Measurements from ENCODE around the gene DAB2IP. TPM values are rescaled to one million over a fixed set of nuclear protein-coding genes. Genes with fewer than 3 reads are reported as not detected.

The DAB2IP gene
- total and polyA plus RNA-seq, 2 experiments from 2014 or later, result 8.9 to 42.8 TPM

DNA sequence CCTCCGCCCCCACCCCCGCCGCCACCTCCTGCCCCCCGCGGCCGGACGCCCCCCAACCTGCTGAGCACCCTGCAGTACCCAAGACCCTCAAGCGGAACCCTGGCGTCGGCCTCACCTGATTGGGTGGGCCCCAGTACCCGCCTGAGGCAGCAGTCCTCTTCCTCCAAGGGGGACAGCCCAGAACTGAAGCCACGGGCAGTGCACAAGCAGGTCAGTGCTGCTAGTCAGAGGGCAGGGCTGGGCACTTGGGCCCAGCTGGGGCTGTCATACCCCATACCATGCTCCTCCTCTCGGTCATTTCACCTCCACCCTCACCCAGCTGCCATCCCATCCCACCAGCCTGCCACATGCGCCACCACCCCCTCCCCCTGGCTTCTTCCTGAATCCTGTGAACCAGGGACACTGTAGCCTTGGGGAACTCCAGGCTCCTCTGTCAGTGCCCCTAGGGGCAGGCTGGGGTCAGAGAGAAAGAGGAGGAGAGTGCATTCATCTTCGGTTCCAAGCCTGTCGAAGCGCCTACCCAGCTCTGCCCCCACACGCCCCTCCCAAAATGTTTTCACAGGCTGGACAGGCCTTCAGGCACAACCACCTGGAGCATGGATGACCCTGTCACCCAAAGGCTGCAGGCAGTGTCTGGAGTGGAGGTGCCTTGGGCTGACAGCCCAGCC, 122.0 kb downstream of the DAB2IP start:
- H3K27me3 ChIP-seq (ENCODE audit: insufficient read depth), result no peaks in the 10 kb centered on the region
- Mint-ChIP-seq H3K36me3 (ENCODE audit: low read depth) (peaks cover 42% of the 10 kb centered on the region), H3K27me3 (ENCODE audit: insufficient read depth, low read depth, poor library complexity) (no peaks in the 10 kb centered on the region), H3K4me3 (no peak overlapping the region), H3K27ac (no peak overlapping the region), H3K9me3 (no peaks in the 10 kb centered on the region), H3K4me1 (no peaks in the 10 kb centered on the region)
- H2AFZ ChIP-seq, result no peak overlapping the region
- no peak overlapping the region for H3K27ac ChIP-seq (ENCODE audit: low read depth)
- ATAC-seq (no peak), DNase-seq (ENCODE audit: low spot score) (no peak)
- H4K20me1 ChIP-seq (replicated peaks; ENCODE audit: insufficient read depth), result no peaks in the 10 kb centered on the region; the same call in 1 of the 2 replicates
- H3K79me2 ChIP-seq (replicated peaks; ENCODE audit: insufficient read depth), result no peaks in the 10 kb centered on the region
- H3F3A ChIP-seq (replicated peaks; ENCODE audit: low read depth), result no peaks in the 10 kb centered on the region
- no peak overlapping the region for H3K4me2 ChIP-seq
- H3K4me3 ChIP-seq, result no peak overlapping the region
- TF ChIP-seq STAT1 (IDR thresholded peaks at IDR 0.05; ENCODE audit: unreplicated experiment), result no peak
- no peak for TF ChIP-seq ETS1 (IDR thresholded peaks at IDR 0.05)
- TF ChIP-seq POLR2AphosphoS5 (IDR thresholded peaks at IDR 0.05; ENCODE audit: low read depth), result no peak
- TF ChIP-seq CREB1 (CRISPR knock-in tag; IDR thresholded peaks at IDR 0.05; ENCODE audit: low read depth), result no peak
- no peak for TF ChIP-seq JUNB (IDR thresholded peaks at IDR 0.05; ENCODE audit: unreplicated experiment)
- no peak for TF ChIP-seq ZNF331 (CRISPR knock-in tag; IDR thresholded peaks at IDR 0.05; ENCODE audit: low read depth)
- no peak for TF ChIP-seq NANOG (IDR thresholded peaks at IDR 0.05; ENCODE audit: borderline replicate concordance)
- TF ChIP-seq, protein P1, sequence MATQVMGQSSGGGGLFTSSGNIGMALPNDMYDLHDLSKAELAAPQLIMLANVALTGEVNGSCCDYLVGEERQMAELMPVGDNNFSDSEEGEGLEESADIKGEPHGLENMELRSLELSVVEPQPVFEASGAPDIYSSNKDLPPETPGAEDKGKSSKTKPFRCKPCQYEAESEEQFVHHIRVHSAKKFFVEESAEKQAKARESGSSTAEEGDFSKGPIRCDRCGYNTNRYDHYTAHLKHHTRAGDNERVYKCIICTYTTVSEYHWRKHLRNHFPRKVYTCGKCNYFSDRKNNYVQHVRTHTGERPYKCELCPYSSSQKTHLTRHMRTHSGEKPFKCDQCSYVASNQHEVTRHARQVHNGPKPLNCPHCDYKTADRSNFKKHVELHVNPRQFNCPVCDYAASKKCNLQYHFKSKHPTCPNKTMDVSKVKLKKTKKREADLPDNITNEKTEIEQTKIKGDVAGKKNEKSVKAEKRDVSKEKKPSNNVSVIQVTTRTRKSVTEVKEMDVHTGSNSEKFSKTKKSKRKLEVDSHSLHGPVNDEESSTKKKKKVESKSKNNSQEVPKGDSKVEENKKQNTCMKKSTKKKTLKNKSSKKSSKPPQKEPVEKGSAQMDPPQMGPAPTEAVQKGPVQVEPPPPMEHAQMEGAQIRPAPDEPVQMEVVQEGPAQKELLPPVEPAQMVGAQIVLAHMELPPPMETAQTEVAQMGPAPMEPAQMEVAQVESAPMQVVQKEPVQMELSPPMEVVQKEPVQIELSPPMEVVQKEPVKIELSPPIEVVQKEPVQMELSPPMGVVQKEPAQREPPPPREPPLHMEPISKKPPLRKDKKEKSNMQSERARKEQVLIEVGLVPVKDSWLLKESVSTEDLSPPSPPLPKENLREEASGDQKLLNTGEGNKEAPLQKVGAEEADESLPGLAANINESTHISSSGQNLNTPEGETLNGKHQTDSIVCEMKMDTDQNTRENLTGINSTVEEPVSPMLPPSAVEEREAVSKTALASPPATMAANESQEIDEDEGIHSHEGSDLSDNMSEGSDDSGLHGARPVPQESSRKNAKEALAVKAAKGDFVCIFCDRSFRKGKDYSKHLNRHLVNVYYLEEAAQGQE (IDR thresholded peaks at IDR 0.05; ENCODE audit: unreplicated experiment), result no peak
- TF ChIP-seq CTCF (conservative IDR thresholded peaks at IDR 0.05; ENCODE audit: low read depth in 2 of 2), result no peak
- no peak for TF ChIP-seq EZH2 (IDR thresholded peaks at IDR 0.05; ENCODE audit: low read depth, unreplicated experiment)
- TF ChIP-seq ZNF114 (CRISPR knock-in tag; IDR thresholded peaks at IDR 0.05), result no peak
- TF ChIP-seq, protein P2, sequence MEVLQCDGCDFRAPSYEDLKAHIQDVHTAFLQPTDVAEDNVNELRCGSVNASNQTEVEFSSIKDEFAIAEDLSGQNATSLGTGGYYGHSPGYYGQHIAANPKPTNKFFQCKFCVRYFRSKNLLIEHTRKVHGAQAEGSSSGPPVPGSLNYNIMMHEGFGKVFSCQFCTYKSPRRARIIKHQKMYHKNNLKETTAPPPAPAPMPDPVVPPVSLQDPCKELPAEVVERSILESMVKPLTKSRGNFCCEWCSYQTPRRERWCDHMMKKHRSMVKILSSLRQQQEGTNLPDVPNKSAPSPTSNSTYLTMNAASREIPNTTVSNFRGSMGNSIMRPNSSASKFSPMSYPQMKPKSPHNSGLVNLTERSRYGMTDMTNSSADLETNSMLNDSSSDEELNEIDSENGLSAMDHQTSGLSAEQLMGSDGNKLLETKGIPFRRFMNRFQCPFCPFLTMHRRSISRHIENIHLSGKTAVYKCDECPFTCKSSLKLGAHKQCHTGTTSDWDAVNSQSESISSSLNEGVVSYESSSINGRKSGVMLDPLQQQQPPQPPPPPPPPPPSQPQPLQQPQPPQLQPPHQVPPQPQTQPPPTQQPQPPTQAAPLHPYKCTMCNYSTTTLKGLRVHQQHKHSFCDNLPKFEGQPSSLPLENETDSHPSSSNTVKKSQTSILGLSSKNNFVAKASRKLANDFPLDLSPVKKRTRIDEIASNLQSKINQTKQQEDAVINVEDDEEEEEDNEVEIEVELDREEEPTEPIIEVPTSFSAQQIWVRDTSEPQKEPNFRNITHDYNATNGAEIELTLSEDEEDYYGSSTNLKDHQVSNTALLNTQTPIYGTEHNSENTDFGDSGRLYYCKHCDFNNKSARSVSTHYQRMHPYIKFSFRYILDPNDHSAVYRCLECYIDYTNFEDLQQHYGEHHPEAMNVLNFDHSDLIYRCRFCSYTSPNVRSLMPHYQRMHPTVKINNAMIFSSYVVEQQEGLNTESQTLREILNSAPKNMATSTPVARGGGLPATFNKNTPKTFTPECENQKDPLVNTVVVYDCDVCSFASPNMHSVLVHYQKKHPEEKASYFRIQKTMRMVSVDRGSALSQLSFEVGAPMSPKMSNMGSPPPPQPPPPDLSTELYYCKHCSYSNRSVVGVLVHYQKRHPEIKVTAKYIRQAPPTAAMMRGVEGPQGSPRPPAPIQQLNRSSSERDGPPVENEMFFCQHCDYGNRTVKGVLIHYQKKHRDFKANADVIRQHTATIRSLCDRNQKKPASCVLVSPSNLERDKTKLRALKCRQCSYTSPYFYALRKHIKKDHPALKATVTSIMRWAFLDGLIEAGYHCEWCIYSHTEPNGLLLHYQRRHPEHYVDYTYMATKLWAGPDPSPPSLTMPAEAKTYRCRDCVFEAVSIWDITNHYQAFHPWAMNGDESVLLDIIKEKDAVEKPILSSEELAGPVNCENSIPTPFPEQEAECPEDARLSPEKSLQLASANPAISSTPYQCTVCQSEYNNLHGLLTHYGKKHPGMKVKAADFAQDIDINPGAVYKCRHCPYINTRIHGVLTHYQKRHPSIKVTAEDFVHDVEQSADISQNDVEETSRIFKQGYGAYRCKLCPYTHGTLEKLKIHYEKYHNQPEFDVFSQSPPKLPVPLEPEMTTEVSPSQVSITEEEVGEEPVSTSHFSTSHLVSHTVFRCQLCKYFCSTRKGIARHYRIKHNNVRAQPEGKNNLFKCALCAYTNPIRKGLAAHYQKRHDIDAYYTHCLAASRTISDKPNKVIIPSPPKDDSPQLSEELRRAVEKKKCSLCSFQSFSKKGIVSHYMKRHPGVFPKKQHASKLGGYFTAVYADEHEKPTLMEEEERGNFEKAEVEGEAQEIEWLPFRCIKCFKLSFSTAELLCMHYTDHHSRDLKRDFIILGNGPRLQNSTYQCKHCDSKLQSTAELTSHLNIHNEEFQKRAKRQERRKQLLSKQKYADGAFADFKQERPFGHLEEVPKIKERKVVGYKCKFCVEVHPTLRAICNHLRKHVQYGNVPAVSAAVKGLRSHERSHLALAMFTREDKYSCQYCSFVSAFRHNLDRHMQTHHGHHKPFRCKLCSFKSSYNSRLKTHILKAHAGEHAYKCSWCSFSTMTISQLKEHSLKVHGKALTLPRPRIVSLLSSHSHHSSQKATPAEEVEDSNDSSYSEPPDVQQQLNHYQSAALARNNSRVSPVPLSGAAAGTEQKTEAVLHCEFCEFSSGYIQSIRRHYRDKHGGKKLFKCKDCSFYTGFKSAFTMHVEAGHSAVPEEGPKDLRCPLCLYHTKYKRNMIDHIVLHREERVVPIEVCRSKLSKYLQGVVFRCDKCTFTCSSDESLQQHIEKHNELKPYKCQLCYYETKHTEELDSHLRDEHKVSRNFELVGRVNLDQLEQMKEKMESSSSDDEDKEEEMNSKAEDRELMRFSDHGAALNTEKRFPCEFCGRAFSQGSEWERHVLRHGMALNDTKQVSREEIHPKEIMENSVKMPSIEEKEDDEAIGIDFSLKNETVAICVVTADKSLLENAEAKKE (CRISPR knock-in tag; IDR thresholded peaks at IDR 0.05), result no peak
- TF ChIP-seq EZH2phosphoT487 (IDR thresholded peaks at IDR 0.05; ENCODE audit: unreplicated experiment), result no peak
- no peaks in the 10 kb centered on the region for H3K9me2 ChIP-seq (ENCODE audit: insufficient read depth)
- H3K36me3 ChIP-seq (ENCODE audit: insufficient read depth), result peaks cover 10% of the 10 kb centered on the region
- no peaks in the 10 kb centered on the region for H3K4me1 ChIP-seq (ENCODE audit: insufficient read depth)

Data from GM23338 (cell line).